Uterus (tissue), 2 donors: ENCODE results near the gene NCAM2.

ENCODE experiments used
- POLR2A ChIP-seq, 2 donors: fragments of 450-650 bp; IDR thresholded peaks; one replicate each; pipeline ENCODE4 v1.6.1; 2016; ENCODE audit warnings: antibody characterized with exemption in 2 of 2, mild to moderate bottlenecking in 1 of 2, moderate library complexity in 1 of 2
- TF ChIP-seq, protein P1 (sequence below), 4 experiments: fragments of 200-600 bp in 2 of 4; fragments of 450-650 bp in 2 of 4; sonication (generic) in 2 of 4; IDR thresholded peaks; one replicate each; pipeline ENCODE4 v1.5.1; 2016 to 2019; ENCODE audit warnings: antibody characterized with exemption in 4 of 4, mild to moderate bottlenecking in 2 of 4, moderate library complexity in 1 of 4

GRCh38 chr21:21025742-21026141, 27.5 kb downstream of the NCAM2 start:
- TF ChIP-seq POLR2A (IDR thresholded peaks at IDR 0.05), result no peak
- TF ChIP-seq, protein P1, sequence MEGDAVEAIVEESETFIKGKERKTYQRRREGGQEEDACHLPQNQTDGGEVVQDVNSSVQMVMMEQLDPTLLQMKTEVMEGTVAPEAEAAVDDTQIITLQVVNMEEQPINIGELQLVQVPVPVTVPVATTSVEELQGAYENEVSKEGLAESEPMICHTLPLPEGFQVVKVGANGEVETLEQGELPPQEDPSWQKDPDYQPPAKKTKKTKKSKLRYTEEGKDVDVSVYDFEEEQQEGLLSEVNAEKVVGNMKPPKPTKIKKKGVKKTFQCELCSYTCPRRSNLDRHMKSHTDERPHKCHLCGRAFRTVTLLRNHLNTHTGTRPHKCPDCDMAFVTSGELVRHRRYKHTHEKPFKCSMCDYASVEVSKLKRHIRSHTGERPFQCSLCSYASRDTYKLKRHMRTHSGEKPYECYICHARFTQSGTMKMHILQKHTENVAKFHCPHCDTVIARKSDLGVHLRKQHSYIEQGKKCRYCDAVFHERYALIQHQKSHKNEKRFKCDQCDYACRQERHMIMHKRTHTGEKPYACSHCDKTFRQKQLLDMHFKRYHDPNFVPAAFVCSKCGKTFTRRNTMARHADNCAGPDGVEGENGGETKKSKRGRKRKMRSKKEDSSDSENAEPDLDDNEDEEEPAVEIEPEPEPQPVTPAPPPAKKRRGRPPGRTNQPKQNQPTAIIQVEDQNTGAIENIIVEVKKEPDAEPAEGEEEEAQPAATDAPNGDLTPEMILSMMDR (IDR thresholded peaks at IDR 0.05), result no peak
